Measurements from ENCODE around the gene SNORC.
A peak's percentile ranks its signal among the peaks of the same experiment; 100 is the strongest.

SNORC gene

GRCh38 chr2:232869138-232870017 lies 686 bp upstream of the SNORC start:
- no peak for DNase-seq

- DNase-seq, result no peak
Measured at GRCh38 chr2:232870766-232871371, 805 bp downstream of the SNORC start.

- DNase-seq, result no peak
Measured at GRCh38 chr2:232871418-232871834, 1.4 kb downstream of the SNORC start.

- no peak for DNase-seq
Measured at GRCh38 chr2:232871835-232872736, 2.0 kb downstream of the SNORC start.

- DNase-seq, result no peak
Measured at GRCh38 chr2:232872826-232873225, 2.8 kb downstream of the SNORC start.

GRCh38 chr2:232873292-232873908 lies 3.3 kb downstream of the SNORC start:
- DNase-seq, result no peak

- DNase-seq, result no peak
Measured at GRCh38 chr2:232873909-232874641, 4.0 kb downstream of the SNORC start.

- DNase-seq, result no peak
Measured at GRCh38 chr2:232874677-232875223, 4.7 kb downstream of the SNORC start.

- no peak for DNase-seq
Measured at GRCh38 chr2:232875256-232876121, 5.4 kb downstream of the SNORC start.

- DNase-seq, result peak; percentile 17
Measured at GRCh38 chr2:232876161-232876977, 6.3 kb downstream of the SNORC start.

- no peak for DNase-seq
Measured at GRCh38 chr2:232876978-232877441, 6.9 kb downstream of the SNORC start.

GRCh38 chr2:232877940-232878511 lies 8.0 kb downstream of the SNORC start:
- no peak for DNase-seq

GRCh38 chr2:232878855-232879617 lies 9.0 kb downstream of the SNORC start:
- no peak for DNase-seq

- no peak for DNase-seq
Measured at GRCh38 chr2:232879618-232880494, 9.8 kb downstream of the SNORC start.

- no peak for DNase-seq
Measured at GRCh38 chr2:232880764-232881351, 10.8 kb downstream of the SNORC start.

GRCh38 chr2:232882085-232882484 lies 12.0 kb downstream of the SNORC start:
- no peak for DNase-seq

- no peak for DNase-seq
Measured at GRCh38 chr2:232882505-232883115, 12.5 kb downstream of the SNORC start.
